Endothelial cell of umbilical vein (primary cell): ENCODE results near the gene MAP4K2. TPM values are rescaled to one million over a fixed set of nuclear protein-coding genes. Genes with fewer than 3 reads are reported as not detected.

ENCODE experiments used
- BruUV-seq: library from RNA; stranded (reverse); fragments of 400-500 nt; replicated peaks from 2 replicates; lab custom pipeline; 2021; lab: Mats Ljungman, UMichigan
- CTCF ChIA-PET: fragments of 300-600, 350-600 bp; sonication (Branson Sonifier 250); formaldehyde crosslinking; loops from one replicate; lab custom pipeline; 2021; ENCODE audit warnings: antibody characterized with exemption, inconsistent platforms; lab: Charles Lee
- POLR2A ChIA-PET: fragments of 300-600, 350-600 bp; sonication (Branson Sonifier 250); formaldehyde crosslinking; loops from one replicate; lab custom pipeline; 2021; ENCODE audit warnings: antibody characterized with exemption, inconsistent platforms; lab: Charles Lee
- DNase-seq: peaks from one replicate; pipeline ENCODE4 v3.0.0-alpha.2; 2011; ENCODE audit warnings: low read depth, low spot score
- FAIRE-seq: peaks from 2 replicates; lab custom pipeline; 2011; peaks lifted over from hg19 to GRCh38; lab: Jason Lieb, UNC
- H2AFZ ChIP-seq: 2 replicates; pipeline ENCODE4 v1.6.0; 2012; ENCODE audit warnings: low read depth, low read length, control low read depth, inconsistent platforms
- H3K27ac ChIP-seq: 2 replicates; pipeline ENCODE4 v1.5.1; 2011; ENCODE audit warnings: low read depth, mild to moderate bottlenecking, control low read depth, low read length, moderate library complexity; ENCODE audit not compliant: insufficient read depth
- H3K27me3 ChIP-seq, 2 experiments: 2 replicates each; pipeline versions ENCODE4 v1.6.0 to v1.6.1; 2011; ENCODE audit warnings: low read length in 2 of 2, mixed read lengths in 1 of 2; ENCODE audit not compliant: control insufficient read depth in 2 of 2, insufficient read depth in 2 of 2
- H3K36me3 ChIP-seq, 2 experiments: 2 replicates in 1 of 2; 3 replicates in 1 of 2; pipeline ENCODE4 v1.5.1; 2011; ENCODE audit warnings: low read length in 2 of 2, mild to moderate bottlenecking in 1 of 2, moderate library complexity in 1 of 2; ENCODE audit not compliant: control insufficient read depth in 2 of 2, insufficient read depth in 2 of 2; ENCODE audit errors: extremely low read depth in 1 of 2
- H3K4me1 ChIP-seq: 3 replicates; pipeline ENCODE4 v1.5.1; 2011; ENCODE audit warnings: mild to moderate bottlenecking, low read length; ENCODE audit not compliant: control insufficient read depth, insufficient read depth; ENCODE audit errors: extremely low read depth
- H3K4me2 ChIP-seq: 2 replicates; pipeline ENCODE4 v1.6.1; 2011; ENCODE audit warnings: low read length, control low read depth, mixed read lengths; ENCODE audit not compliant: insufficient read depth
- H3K4me3 ChIP-seq, 3 experiments: fragments of 200-600 bp in 1 of 3; sonication (generic), shearing (Covaris generic) in 1 of 3; replicated peaks in 1 of 3; 2 replicates each; pipeline ENCODE4 v1.5.1; 2011 to 2016; ENCODE audit warnings: control low read depth in 3 of 3, low read length in 3 of 3, mild to moderate bottlenecking in 2 of 3, inconsistent platforms in 1 of 3, low read depth in 1 of 3, moderate library complexity in 1 of 3; ENCODE audit not compliant: insufficient read depth in 1 of 3
- H3K79me2 ChIP-seq: 2 replicates; pipeline ENCODE4 v1.6.0; 2012; ENCODE audit warnings: low read length, inconsistent platforms; ENCODE audit not compliant: control insufficient read depth, insufficient read depth
- H3K9ac ChIP-seq: replicated peaks from 2 replicates; pipeline ENCODE3; 2011; ENCODE audit warnings: low read length, control low read depth; ENCODE audit not compliant: insufficient read depth; ENCODE audit errors: extremely low read depth
- H3K9me1 ChIP-seq: replicated peaks from 3 replicates; pipeline ENCODE4 v1.6.0; 2011; ENCODE audit warnings: mild to moderate bottlenecking, low read length; ENCODE audit not compliant: control insufficient read depth, insufficient read depth; ENCODE audit errors: extremely low read depth
- H3K9me3 ChIP-seq: replicated peaks from 2 replicates; pipeline ENCODE4 v1.5.1; 2012; ENCODE audit warnings: low read length, inconsistent platforms; ENCODE audit not compliant: control insufficient read depth, insufficient read depth
- H4K20me1 ChIP-seq: replicated peaks from 2 replicates; pipeline ENCODE3; 2011; ENCODE audit warnings: mild to moderate bottlenecking, low read length; ENCODE audit not compliant: control insufficient read depth, insufficient read depth; ENCODE audit errors: extremely low read depth
- EZH2 ChIP-seq: IDR thresholded peaks from 2 replicates; pipeline ENCODE4 v1.6.1; 2012; ENCODE audit warnings: borderline replicate concordance, low read depth, mild to moderate bottlenecking, moderate library complexity, low read length, inconsistent platforms; ENCODE audit not compliant: severe bottlenecking
- FOS ChIP-seq: IDR thresholded peaks from 2 replicates; pipeline ENCODE4 v1.6.1; 2011; ENCODE audit warnings: mild to moderate bottlenecking, low read length, moderate library complexity, borderline replicate concordance; ENCODE audit not compliant: insufficient read depth
- GATA2 ChIP-seq: IDR thresholded peaks from 2 replicates; pipeline ENCODE4 v1.7.0; 2011; ENCODE audit warnings: low read depth, mild to moderate bottlenecking, moderate library complexity, mixed read lengths, low read length; ENCODE audit not compliant: insufficient read length, insufficient read depth
- POLR2AphosphoS5 ChIP-seq: IDR thresholded peaks from 2 replicates; pipeline ENCODE4 v1.6.1; 2012; ENCODE audit warnings: low read depth, mild to moderate bottlenecking, control low read depth, low read length, moderate library complexity; ENCODE audit not compliant: insufficient read depth
- dilution Hi-C: fragments of 300-500 bp; cut with MboI; formaldehyde crosslinking; loops from one replicate; pipeline ENCODE4 v1.15.0; 2019; ENCODE audit warnings: low sequenced_read_pairs; ENCODE audit not compliant: extremely low pct_ligation_motif_present
- intact Hi-C: fragments of 100-400 bp; cut with micrococcal nuclease; formaldehyde crosslinking; loops from one replicate; pipeline ENCODE4 v1.10.0; 2022
- polyA plus RNA-seq, 4 experiments: library from polyadenylated mRNA; depleted of rRNA in 3 of 4; stranded (reverse) in 3 of 4; unstranded in 1 of 4; fragments of >200 nt; gene quantifications; 2 replicates each; pipeline versions ENCODE4 v1.2.1 to v1.2.3, GENCODE V29; 2011 to 2012; ENCODE audit warnings: missing spikeins in 1 of 4
- total RNA-seq: library from RNA; stranded (reverse); gene quantifications from 2 replicates; pipeline ENCODE4 v1.2.3, GENCODE V29; 2021
- TF ChIP-seq, protein P1 (sequence below), 2 donors: IDR thresholded peaks; 1 replicate in 1 of 2; 2 replicates in 1 of 2; pipeline ENCODE4 v1.5.1; 2011; ENCODE audit warnings: low read length in 2 of 2, mild to moderate bottlenecking in 2 of 2, moderate library complexity in 2 of 2, control low read depth in 1 of 2, inconsistent platforms in 1 of 2, low read depth in 1 of 2; ENCODE audit not compliant: insufficient read depth in 1 of 2; ENCODE audit errors: extremely low read depth in 1 of 2

Gene MAP4K2
- total and polyA plus RNA-seq, 2 donors (not counting 3 experiments of a cell fraction or from before 2014, with no cell fraction given) = 43.3 to 44.0 TPM

DNA sequence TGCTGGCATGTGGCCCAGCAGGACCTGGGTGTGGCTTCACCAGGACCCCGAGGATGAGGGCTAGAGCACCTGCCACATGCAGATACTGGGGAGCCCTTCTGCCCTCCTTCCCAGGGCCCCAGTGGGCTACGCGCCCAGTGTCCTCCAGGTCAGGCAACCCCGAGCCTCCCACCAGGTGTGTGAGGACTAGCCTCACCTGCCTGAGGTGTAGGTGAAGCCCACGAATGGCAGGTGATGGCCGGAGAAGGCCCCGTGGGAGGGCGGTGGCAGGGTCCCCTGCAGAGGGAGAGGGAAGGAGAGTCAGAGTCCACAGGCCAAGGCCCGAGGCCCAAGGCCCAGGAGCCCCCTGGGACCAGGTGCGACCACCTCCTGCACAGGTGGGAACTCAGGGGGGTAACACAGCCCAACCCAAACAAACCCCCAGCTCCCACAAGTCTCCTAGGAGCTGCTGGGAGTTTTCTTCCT is 34.9 kb upstream of the MAP4K2 start:
- CTCF ChIA-PET = interaction anchor here (1.1 to 2.2 kb wide), 3 partner anchors 10 to 50 kb away, joined by 3 to 6 read pairs (median 4); no protein-coding TSS in a partner anchor
- FAIRE-seq (no peak), DNase-seq (no peak)
- no peaks in the 10 kb centered on the region for H3K9me1 ChIP-seq
- no peak overlapping the region for H3K9ac ChIP-seq
- no peaks in the 10 kb centered on the region for H4K20me1 ChIP-seq
- no peak for TF ChIP-seq GATA2
- TF ChIP-seq, protein P1, sequence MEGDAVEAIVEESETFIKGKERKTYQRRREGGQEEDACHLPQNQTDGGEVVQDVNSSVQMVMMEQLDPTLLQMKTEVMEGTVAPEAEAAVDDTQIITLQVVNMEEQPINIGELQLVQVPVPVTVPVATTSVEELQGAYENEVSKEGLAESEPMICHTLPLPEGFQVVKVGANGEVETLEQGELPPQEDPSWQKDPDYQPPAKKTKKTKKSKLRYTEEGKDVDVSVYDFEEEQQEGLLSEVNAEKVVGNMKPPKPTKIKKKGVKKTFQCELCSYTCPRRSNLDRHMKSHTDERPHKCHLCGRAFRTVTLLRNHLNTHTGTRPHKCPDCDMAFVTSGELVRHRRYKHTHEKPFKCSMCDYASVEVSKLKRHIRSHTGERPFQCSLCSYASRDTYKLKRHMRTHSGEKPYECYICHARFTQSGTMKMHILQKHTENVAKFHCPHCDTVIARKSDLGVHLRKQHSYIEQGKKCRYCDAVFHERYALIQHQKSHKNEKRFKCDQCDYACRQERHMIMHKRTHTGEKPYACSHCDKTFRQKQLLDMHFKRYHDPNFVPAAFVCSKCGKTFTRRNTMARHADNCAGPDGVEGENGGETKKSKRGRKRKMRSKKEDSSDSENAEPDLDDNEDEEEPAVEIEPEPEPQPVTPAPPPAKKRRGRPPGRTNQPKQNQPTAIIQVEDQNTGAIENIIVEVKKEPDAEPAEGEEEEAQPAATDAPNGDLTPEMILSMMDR (IDR thresholded peaks at IDR 0.05; ENCODE audit: extremely low read depth in 1 of 2, insufficient read depth in 1 of 2, low read depth in 1 of 2, low read length in 2 of 2) = no peak
- no peak for TF ChIP-seq EZH2
- TF ChIP-seq FOS = no peak
- TF ChIP-seq POLR2AphosphoS5 = no peak
- H3K79me2 ChIP-seq = no peaks in the 10 kb centered on the region
- POLR2A ChIA-PET = no interaction called here
- no peaks in the 10 kb centered on the region for H3K27me3 ChIP-seq
- dilution Hi-C loops (no loop called here), intact Hi-C loops (no loop called here)
- no peak overlapping the region for H3K4me2 ChIP-seq
- H3K36me3 ChIP-seq = no peaks in the 10 kb centered on the region
- H3K9me3 ChIP-seq = no peaks in the 10 kb centered on the region
- H3K4me1 ChIP-seq = no peaks in the 10 kb centered on the region
- H2AFZ ChIP-seq = no peak overlapping the region
- no TSS peak for BruUV-seq
- H3K27ac ChIP-seq = no peak overlapping the region
- H3K4me3 ChIP-seq = no peak overlapping the region
